HCT116 (cell line): ENCODE results near the gene NPIPB4. TPM values are rescaled to one million over a fixed set of nuclear protein-coding genes. Genes with fewer than 3 reads are reported as not detected.
"Not testable (repeated sequence)": the region's sequence is repeated elsewhere in the genome, so short reads cannot be mapped to it uniquely, and the experiment has no call there.

ENCODE experiments used
- ATAC-seq: fragments of 200-7000 bp; cut with Tn5 transposase; 2 replicates; pipeline ENCODE4 v1.9.1; 2020; ENCODE audit warnings: mild to moderate bottlenecking, moderate library complexity
- BruUV-seq: library from RNA; stranded (reverse); fragments of 400-500 nt; replicated peaks from 2 replicates; lab custom pipeline; 2021; lab: Mats Ljungman, UMichigan
- CTCF ChIA-PET: fragments of 300-600 bp; sonication (Branson Sonifier 250); formaldehyde crosslinking; loops from one replicate; lab custom pipeline; 2021; ENCODE audit warnings: antibody characterized with exemption; lab: Charles Lee
- POLR2A ChIA-PET: fragments of 300-600, 350-600 bp; sonication (Branson Sonifier 250); formaldehyde crosslinking; loops from one replicate; lab custom pipeline; 2021; ENCODE audit warnings: antibody characterized with exemption; lab: Charles Lee
- RAD21 ChIA-PET, 2 experiments: fragments of 300-600 bp; sonication (Branson Sonifier 250); formaldehyde crosslinking; loops; one replicate each; lab custom pipeline; 2023; ENCODE audit warnings: low total read pairs in 2 of 2; ENCODE audit not compliant: uncharacterized antibody in 2 of 2, unreplicated experiment in 2 of 2, low non-redundant PET in 1 of 2; lab: Charles Lee
- DNase-seq: peaks from one replicate; pipeline ENCODE4 v3.0.0-alpha.2; 2010; ENCODE audit warnings: low read depth, low spot score
- H2AFZ ChIP-seq: fragments of 200-600 bp; shearing (Covaris generic), sonication (generic); 2 replicates; pipeline ENCODE4 v1.6.1; 2017; ENCODE audit warnings: low read depth, mixed run types, mixed read lengths, antibody characterized with exemption, low read length; ENCODE audit not compliant: poor library complexity, severe bottlenecking
- H3K27ac ChIP-seq: 2 replicates; pipeline ENCODE4 v1.5.1; 2012; ENCODE audit warnings: low read depth, low read length
- H3K27me3 ChIP-seq: fragments of 200-600 bp; sonication (generic); 2 replicates; pipeline ENCODE4 v1.6.1; 2016; ENCODE audit warnings: mixed run types, low read length, mixed read lengths; ENCODE audit not compliant: insufficient read depth
- H3K36me3 ChIP-seq, 2 experiments: fragments of 200-500 bp in 1 of 2; fragments of 200-600 bp in 1 of 2; sonication (Bioruptor generic) in 1 of 2; sonication (generic) in 1 of 2; 2 replicates each; pipeline versions ENCODE4 v1.5.1 to v1.6.1; 2014 to 2016; ENCODE audit warnings: low read length in 2 of 2, inconsistent platforms in 1 of 2, mixed read lengths in 1 of 2, mixed run types in 1 of 2; ENCODE audit not compliant: insufficient read depth in 2 of 2, control insufficient read depth in 1 of 2
- H3K4me1 ChIP-seq, 2 experiments: fragments of 200-600 bp in 1 of 2; sonication (generic) in 1 of 2; 2 replicates each; pipeline versions ENCODE4 v1.5.1 to v1.6.1; 2012 to 2017; ENCODE audit warnings: low read length in 2 of 2, inconsistent platforms in 1 of 2, mild to moderate bottlenecking in 1 of 2, mixed read lengths in 1 of 2, mixed run types in 1 of 2, moderate library complexity in 1 of 2; ENCODE audit not compliant: insufficient read depth in 2 of 2, control insufficient read depth in 1 of 2
- H3K4me2 ChIP-seq: fragments of 200-600 bp; sonication (generic); 2 replicates; pipeline ENCODE4 v1.6.1; 2017; ENCODE audit warnings: mixed run types, low read length, mixed read lengths
- H3K4me3 ChIP-seq, 2 experiments: fragments of 200-600 bp in 1 of 2; sonication (generic) in 1 of 2; replicated peaks in 1 of 2; 2 replicates each; pipeline ENCODE4 v1.5.1; 2011 to 2016; ENCODE audit warnings: low read length in 2 of 2, control low read depth in 1 of 2, low read depth in 1 of 2, mild to moderate bottlenecking in 1 of 2, mixed read lengths in 1 of 2, mixed run types in 1 of 2
- H3K79me2 ChIP-seq: fragments of 200-600 bp; sonication (generic); 2 replicates; pipeline ENCODE4 v1.6.1; 2017; ENCODE audit warnings: mild to moderate bottlenecking, mixed run types, low read length, moderate library complexity, mixed read lengths; ENCODE audit not compliant: insufficient read depth
- H3K9ac ChIP-seq: fragments of 200-600 bp; sonication (generic); 2 replicates; pipeline ENCODE4 v1.6.1; 2016; ENCODE audit warnings: low read length, mixed read lengths
- H3K9me2 ChIP-seq: fragments of 200-600 bp; sonication (generic), shearing (Covaris generic); 2 replicates; pipeline ENCODE4 v1.6.1; 2017; ENCODE audit warnings: mixed run types, mild to moderate bottlenecking, moderate library complexity; ENCODE audit not compliant: insufficient read depth
- H3K9me3 ChIP-seq, 2 experiments: fragments of 200-500 bp in 1 of 2; fragments of 200-600 bp in 1 of 2; sonication (Bioruptor generic) in 1 of 2; sonication (generic) in 1 of 2; 2 replicates each; pipeline ENCODE4 v1.6.1; 2014 to 2017; ENCODE audit warnings: low read length in 2 of 2, mixed read lengths in 2 of 2, inconsistent platforms in 1 of 2, low read depth in 1 of 2, mild to moderate bottlenecking in 1 of 2, mixed run types in 1 of 2, moderate library complexity in 1 of 2; ENCODE audit not compliant: control insufficient read depth in 1 of 2, insufficient read depth in 1 of 2
- H4K20me1 ChIP-seq: fragments of 200-600 bp; sonication (generic), shearing (Covaris generic); 2 replicates; pipeline ENCODE4 v1.6.1; 2017; ENCODE audit warnings: mixed run types, mild to moderate bottlenecking, moderate library complexity; ENCODE audit not compliant: insufficient read depth
- intact Hi-C: fragments of 100-400 bp; cut with micrococcal nuclease; formaldehyde crosslinking; loops from 2 replicates; pipeline ENCODE4 v1.10.0; 2022
- total RNA-seq: library from RNA; stranded (reverse); gene quantifications from one replicate; pipeline ENCODE4 v1.2.1, GENCODE V29; 2021; ENCODE audit not compliant: unreplicated experiment

NPIPB4 gene
- total RNA-seq, 1 experiment from 2014 or later = 68.3 TPM

DNA sequence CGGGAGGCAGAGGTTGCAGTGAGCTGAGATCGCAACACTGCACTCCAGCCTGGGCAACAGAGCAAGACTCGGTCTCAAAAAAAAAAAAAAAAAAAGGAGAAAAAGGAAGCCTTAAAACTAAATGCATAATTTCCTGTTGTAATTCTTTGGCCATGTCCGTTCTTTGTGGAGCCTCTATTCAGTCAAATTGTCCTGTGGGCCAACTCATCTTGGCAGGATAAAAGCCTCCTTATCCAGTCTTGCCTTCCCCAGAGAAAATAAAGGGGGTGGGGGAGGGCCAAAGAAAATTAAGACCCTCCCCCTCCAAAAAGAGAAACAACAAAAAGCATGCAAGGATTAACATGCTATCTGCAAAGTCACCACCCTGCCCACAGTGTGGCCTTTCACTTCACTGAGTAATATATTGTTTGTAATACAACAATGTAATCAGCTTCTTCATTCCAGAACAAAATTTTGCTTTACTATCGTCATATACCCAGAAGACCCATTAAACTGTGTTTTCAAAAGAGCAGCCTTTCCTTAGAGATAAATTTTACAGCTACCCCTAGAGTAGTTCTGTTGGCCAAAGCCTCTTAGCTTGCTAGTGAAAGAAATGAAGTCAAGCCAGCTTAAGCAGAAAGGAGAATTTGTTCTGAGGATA is 31.4 kb downstream of the NPIPB4 start:
- H3K27ac ChIP-seq, RAD21 ChIA-PET, DNase-seq, H3K4me3 ChIP-seq, H3K36me3 ChIP-seq, CTCF ChIA-PET, H3K9me3 ChIP-seq, H2AFZ ChIP-seq, H3K4me2 ChIP-seq, H3K9me2 ChIP-seq, intact Hi-C loops, ATAC-seq, H3K79me2 ChIP-seq, POLR2A ChIA-PET, H3K27me3 ChIP-seq, H4K20me1 ChIP-seq, BruUV-seq, H3K4me1 ChIP-seq, H3K9ac ChIP-seq: not testable (repeated sequence)

DNA sequence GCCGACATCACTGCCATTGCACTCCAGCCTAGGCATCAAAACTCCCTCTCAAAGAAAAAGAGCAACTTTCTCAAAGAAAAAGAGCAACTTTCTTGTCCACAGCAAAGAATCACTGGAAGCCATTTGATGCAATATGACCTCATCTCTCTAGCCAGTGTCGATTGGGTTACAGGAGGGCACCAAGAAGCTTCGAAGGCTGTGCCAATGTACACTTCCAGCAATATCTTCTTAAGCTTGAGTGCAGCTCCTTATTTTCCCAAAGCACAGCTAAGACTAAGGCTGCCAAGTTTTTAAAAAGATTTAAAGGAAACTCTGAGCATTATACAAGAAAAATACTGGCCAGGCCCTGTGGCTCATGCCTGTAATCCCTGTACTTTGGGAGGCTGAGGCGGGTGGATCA is 32.0 kb downstream of the NPIPB4 start:
- H3K27ac ChIP-seq, H3K79me2 ChIP-seq, H3K4me2 ChIP-seq, H3K9ac ChIP-seq, H3K9me2 ChIP-seq, H3K4me1 ChIP-seq, POLR2A ChIA-PET, H2AFZ ChIP-seq, H3K4me3 ChIP-seq, H4K20me1 ChIP-seq, intact Hi-C loops, CTCF ChIA-PET, BruUV-seq, ATAC-seq, H3K36me3 ChIP-seq, RAD21 ChIA-PET, H3K27me3 ChIP-seq, DNase-seq, H3K9me3 ChIP-seq: not testable (repeated sequence)

DNA sequence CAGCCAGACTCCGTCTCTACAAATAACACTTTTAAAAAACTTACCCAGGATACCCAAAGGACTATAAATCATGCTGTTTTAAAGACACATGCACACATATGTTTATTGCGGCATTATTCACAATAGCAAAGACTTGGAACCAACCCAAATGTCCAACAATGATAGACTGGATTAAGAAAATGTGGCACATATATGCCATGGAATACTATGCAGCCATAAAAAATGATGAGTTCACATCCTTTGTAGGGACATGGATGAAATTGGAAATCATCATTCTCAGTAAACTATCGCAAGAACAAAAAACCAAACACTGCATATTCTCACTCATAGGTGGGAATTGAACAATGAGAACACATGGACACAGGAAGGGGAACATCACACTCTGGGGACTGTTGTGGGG is 34.3 kb downstream of the NPIPB4 start:
- BruUV-seq, H3K27me3 ChIP-seq, H3K27ac ChIP-seq, RAD21 ChIA-PET, H3K9me3 ChIP-seq, H2AFZ ChIP-seq, H3K9ac ChIP-seq, H3K4me2 ChIP-seq, ATAC-seq, intact Hi-C loops, POLR2A ChIA-PET, H3K4me3 ChIP-seq, H3K79me2 ChIP-seq, H3K9me2 ChIP-seq, H4K20me1 ChIP-seq, H3K4me1 ChIP-seq, CTCF ChIA-PET, DNase-seq, H3K36me3 ChIP-seq: not testable (repeated sequence)

GRCh38 chr16:21820908-21821465 is 36.6 kb downstream of the NPIPB4 start:
- RAD21 ChIA-PET, H4K20me1 ChIP-seq, H2AFZ ChIP-seq, H3K9me2 ChIP-seq, H3K27me3 ChIP-seq, H3K36me3 ChIP-seq, BruUV-seq, H3K9me3 ChIP-seq, CTCF ChIA-PET, H3K4me1 ChIP-seq, ATAC-seq, intact Hi-C loops, H3K79me2 ChIP-seq, DNase-seq: not testable (repeated sequence)
- peak overlapping the region; percentile 66 for H3K4me2 ChIP-seq
- H3K27ac ChIP-seq = peak overlapping the region; percentile 56
- POLR2A ChIA-PET = interaction anchor here (0.7 to 1.2 kb wide), 2 partner anchors 114 to 368 kb away, joined by 3 read pairs; no protein-coding TSS in a partner anchor
- peak overlapping the region; percentile 55 to 59 for H3K4me3 ChIP-seq
- peak overlapping the region; percentile 64 for H3K9ac ChIP-seq
